Bronchial epithelial cell (primary cell): Measurements from ENCODE around the gene TMEFF2. TPM values are rescaled to one million over a fixed set of nuclear protein-coding genes. Genes with fewer than 3 reads are reported as not detected.

Experiments
- DNase-seq: peaks from one replicate; pipeline ENCODE4 v3.0.0-alpha.2; 2010; ENCODE audit warnings: low read depth
- FAIRE-seq: peaks from 2 replicates; lab custom pipeline; 2011; peaks lifted over from hg19 to GRCh38; lab: Jason Lieb, UNC
- H3K27me3 ChIP-seq: 2 replicates; pipeline ENCODE4 v1.5.1; 2011; ENCODE audit warnings: low read length; ENCODE audit not compliant: control insufficient read depth, insufficient read depth
- H3K36me3 ChIP-seq: 2 replicates; pipeline ENCODE4 v1.5.1; 2011; ENCODE audit warnings: low read length; ENCODE audit not compliant: control insufficient read depth, insufficient read depth
- H3K4me3 ChIP-seq: 2 replicates; pipeline ENCODE4 v1.5.1; 2011; ENCODE audit warnings: mild to moderate bottlenecking, low read depth, low read length, control low read depth
- total RNA-seq: library from RNA; depleted of rRNA; stranded (reverse); fragments of >200 nt; gene quantifications from 2 replicates; pipeline ENCODE4 v1.2.1, GENCODE V29; 2014
- TF ChIP-seq, protein P1 (sequence below): IDR thresholded peaks from 2 replicates; pipeline ENCODE4 v1.5.1; 2011; ENCODE audit warnings: mild to moderate bottlenecking, moderate library complexity, low read length, control low read depth, inconsistent platforms; ENCODE audit not compliant: insufficient read depth, severe bottlenecking

The TMEFF2 gene
- total RNA-seq, 1 donor from 2014 or later = not detected

- H3K4me3 ChIP-seq = no peak overlapping the region
- H3K36me3 ChIP-seq = no peaks in the 10 kb centered on the region
- TF ChIP-seq, protein P1, sequence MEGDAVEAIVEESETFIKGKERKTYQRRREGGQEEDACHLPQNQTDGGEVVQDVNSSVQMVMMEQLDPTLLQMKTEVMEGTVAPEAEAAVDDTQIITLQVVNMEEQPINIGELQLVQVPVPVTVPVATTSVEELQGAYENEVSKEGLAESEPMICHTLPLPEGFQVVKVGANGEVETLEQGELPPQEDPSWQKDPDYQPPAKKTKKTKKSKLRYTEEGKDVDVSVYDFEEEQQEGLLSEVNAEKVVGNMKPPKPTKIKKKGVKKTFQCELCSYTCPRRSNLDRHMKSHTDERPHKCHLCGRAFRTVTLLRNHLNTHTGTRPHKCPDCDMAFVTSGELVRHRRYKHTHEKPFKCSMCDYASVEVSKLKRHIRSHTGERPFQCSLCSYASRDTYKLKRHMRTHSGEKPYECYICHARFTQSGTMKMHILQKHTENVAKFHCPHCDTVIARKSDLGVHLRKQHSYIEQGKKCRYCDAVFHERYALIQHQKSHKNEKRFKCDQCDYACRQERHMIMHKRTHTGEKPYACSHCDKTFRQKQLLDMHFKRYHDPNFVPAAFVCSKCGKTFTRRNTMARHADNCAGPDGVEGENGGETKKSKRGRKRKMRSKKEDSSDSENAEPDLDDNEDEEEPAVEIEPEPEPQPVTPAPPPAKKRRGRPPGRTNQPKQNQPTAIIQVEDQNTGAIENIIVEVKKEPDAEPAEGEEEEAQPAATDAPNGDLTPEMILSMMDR = no peak
- H3K27me3 ChIP-seq = no peaks in the 10 kb centered on the region
- no peak for FAIRE-seq
- DNase-seq = peak; percentile 28
Observed at GRCh38 chr2:191917430-191917881, 277.3 kb downstream of the TMEFF2 start.

DNA sequence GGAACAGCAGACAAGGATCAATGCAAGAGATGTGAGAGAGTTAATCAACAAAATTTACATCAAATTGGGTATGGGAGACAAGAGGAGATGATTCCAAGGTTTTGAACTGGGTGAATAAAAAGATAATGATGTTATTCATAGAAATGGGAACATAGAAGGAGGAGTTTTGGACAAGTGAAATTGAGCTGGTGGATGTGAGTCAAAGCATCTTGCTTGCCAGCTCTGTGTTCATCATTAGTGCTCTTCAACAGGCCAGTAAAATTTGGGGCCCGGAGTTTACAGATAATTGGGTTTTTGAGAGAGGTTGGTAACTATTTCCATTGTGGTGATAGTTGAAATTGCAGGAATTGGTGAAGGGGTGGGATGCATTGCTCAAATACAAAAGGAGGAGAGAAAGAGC, 277.9 kb downstream of the TMEFF2 start:
- FAIRE-seq = no peak
- DNase-seq = no peak
- TF ChIP-seq, protein P1 = no peak
- Histone ChIP-seq H3K36me3 (no peaks in the 10 kb centered on the region), H3K4me3 (no peak overlapping the region), H3K27me3 (no peaks in the 10 kb centered on the region)

- no peak for DNase-seq
- no peaks in the 10 kb centered on the region for H3K36me3 ChIP-seq
- no peak for FAIRE-seq
Observed at GRCh38 chr2:191915750-191916149, 279.0 kb downstream of the TMEFF2 start.

GRCh38 chr2:191913796-191914195, 280.9 kb downstream of the TMEFF2 start:
- Histone ChIP-seq H3K36me3 (no peaks in the 10 kb centered on the region), H3K4me3 (no peak overlapping the region), H3K27me3 (no peaks in the 10 kb centered on the region)
- TF ChIP-seq, protein P1 = no peak
- FAIRE-seq (no peak), DNase-seq (no peak)

More at GRCh38 chr2:191915750-191916149, 279.0 kb downstream of the TMEFF2 start:
- Histone ChIP-seq H3K27me3 (no peaks in the 10 kb centered on the region), H3K4me3 (no peak overlapping the region)
- TF ChIP-seq, protein P1 = no peak

- Histone ChIP-seq H3K4me3 (no peak overlapping the region), H3K36me3 (no peaks in the 10 kb centered on the region), H3K27me3 (no peaks in the 10 kb centered on the region)
- TF ChIP-seq, protein P1 = no peak
- DNase-seq = no peak
- FAIRE-seq = no peak
Observed at GRCh38 chr2:191912764-191913163, 282.0 kb downstream of the TMEFF2 start.

GRCh38 chr2:191910518-191910917, 284.2 kb downstream of the TMEFF2 start:
- Histone ChIP-seq H3K36me3 (no peaks in the 10 kb centered on the region), H3K4me3 (no peak overlapping the region), H3K27me3 (no peaks in the 10 kb centered on the region)
- DNase-seq (peak; percentile 86), FAIRE-seq (no peak)
- TF ChIP-seq, protein P1 = no peak
